ENCODE measurements around the gene GRK2.
"Not testable (repeated sequence)": the region's sequence is repeated elsewhere in the genome, so short reads cannot be mapped to it uniquely, and the experiment has no call there.

The GRK2 gene

DNA sequence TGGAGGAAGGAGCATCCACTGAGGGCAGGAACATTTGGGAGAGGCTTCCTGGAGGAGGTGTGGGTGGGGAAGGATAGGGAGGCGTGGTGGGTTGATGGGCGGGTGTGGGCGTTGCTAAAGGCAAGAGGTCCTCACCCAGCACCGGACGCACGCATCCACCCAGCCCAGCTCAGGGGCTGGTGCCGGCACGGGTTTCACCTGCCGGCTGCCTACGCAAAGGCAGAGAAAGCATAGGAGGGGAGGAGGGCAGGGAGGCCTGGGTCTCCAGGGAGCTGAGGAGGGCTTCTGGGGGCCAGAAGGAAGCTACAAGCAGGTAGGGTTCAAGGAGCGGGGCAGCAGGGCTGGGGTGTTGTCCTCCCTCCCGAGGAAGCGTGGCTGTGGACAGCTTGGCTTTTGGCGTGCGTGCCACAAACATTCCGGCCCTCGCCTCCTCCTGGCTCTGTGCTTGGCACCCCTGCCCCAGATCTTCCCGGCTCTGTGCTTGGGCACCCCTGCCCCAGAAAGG is 44.8 kb downstream of the GRK2 start:
- no peak for DNase-seq (ENCODE audit: low read depth in 1 of 2, low spot score in 1 of 2)

DNA sequence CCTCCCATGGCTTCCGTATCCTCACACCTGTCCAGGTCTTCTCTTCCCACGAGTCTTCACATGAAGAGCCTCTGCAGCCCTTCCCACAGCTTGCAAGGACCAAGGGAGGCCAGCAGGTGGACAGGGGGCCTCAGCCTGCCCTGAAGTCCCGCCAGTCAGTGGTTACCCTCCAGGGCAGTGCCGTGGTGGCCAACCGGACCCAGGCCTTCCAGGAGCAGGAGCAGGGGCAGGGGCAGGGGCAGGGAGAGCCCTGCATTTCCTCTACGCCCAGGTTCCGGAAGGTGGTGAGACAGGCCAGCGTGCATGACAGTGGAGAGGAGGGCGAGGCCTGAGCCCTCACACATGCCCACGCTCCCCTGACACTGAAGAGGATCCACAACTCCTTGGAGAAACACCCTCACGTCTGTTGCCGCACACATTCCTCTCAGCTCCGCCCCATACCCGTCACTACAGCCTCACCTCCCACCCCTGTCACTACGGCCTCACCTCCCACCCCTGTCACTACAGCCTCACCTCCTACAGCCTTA is 45.3 kb downstream of the GRK2 start:
- no peak for DNase-seq (ENCODE audit: low read depth in 1 of 2, low spot score in 1 of 2)

- peak in 1 of 2 donors; percentile 32 for DNase-seq (ENCODE audit: low read depth in 1 of 2, low spot score in 1 of 2)
Observed at GRCh38 chr11:67312187-67313021, 46.1 kb downstream of the GRK2 start.

DNA sequence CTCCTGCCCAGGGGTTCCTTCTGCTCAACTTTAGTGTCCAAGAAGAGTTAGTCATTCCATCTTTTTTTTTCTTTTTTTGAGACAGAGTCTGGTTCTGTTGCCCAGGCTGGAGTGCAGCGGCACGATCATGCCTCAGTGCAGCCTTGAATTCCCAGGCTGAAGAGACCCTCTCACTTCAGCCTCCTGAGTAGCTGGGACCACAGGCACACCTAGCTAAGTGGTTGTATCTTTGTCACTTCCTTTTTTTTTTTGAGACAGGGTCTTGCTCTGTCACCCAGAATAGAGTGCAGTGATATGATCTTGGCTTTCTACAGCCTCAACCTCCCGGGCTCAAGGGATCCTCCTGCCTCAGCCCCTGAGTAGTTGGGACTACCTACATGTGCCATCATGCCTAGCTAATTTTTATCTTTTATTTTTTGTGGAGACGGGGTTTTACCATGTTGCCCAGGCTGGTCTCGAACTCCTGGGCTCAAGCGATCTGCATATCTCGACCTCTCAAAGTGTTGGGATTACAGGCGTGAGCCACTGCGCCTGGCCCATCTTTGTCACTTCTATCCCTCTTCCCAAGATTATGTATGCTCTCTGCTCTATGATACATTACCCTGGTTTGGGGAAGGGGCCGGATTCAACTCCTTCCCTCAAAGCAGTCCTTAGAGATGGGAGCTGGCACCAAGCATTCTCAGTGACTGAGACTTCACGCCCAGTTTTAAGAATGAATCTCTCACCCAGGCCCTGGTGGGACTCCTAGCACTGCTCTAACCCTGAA is 47.0 kb downstream of the GRK2 start:
- no peak for DNase-seq (ENCODE audit: low read depth in 1 of 2, low spot score in 1 of 2)

DNA sequence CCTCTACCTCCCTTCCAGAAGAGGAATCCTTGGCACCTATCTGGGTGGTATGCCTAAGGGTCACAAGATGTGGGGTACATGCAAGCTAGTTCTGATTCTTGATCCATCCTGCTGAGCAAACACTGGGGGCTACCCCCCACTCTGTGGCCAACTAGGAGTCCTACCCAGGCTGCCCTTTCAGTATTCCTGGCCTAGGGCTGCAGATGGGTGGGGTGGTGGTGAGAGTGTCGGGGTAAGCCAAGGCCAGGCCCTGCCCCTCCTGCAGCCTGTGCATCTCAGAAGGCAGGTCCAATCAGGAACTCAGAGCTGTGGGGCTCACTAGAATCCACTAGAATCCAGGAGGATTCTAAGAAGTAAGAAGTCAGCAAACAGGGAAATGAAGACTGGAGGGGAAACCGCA is 47.9 kb downstream of the GRK2 start:
- DNase-seq (ENCODE audit: low read depth in 1 of 2, low spot score in 1 of 2) = no peak

- no peak for DNase-seq (ENCODE audit: low read depth in 1 of 2, low spot score in 1 of 2)
Observed at GRCh38 chr11:67315325-67315909, 49.1 kb downstream of the GRK2 start.

GRCh38 chr11:67316882-67317204 is 50.6 kb downstream of the GRK2 start:
- no peak for DNase-seq (ENCODE audit: low read depth in 1 of 2, low spot score in 1 of 2)

DNA sequence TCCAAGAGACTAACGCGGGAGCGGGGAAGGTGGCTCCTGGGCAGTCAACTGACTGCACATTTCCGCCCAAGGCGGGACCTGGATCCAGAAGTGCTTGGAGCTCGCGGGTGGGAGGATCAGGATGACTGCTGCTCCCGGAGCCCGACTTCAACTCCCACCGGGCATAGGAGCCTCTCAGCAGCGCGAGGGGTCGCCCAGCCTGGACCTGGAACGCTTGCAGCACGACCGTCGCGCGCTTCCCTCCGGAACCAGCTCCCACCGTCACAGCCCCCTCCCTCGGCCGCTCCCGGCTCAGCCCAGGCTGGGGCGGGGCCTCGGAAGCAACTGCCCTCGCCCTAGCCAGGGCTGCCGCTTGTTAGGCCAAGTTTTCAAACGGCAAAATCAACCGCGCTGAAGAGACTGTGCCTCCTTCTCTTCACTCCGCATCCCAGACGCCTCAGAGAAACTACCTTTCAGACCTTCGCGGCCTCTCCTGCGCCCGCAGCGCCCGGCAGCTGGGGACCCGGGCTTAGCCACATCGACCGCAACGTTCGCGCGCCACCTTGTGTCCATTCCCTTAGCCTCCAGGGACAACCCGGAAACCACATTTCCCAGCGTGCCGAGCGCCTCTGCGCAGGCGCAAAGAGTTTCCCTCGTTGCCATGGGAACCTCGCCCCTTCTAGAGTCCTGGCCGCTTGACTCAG is 51.1 kb downstream of the GRK2 start:
- DNase-seq (ENCODE audit: low read depth in 1 of 2, low spot score in 1 of 2) = peak; percentile 97

- no peak for DNase-seq (ENCODE audit: low read depth in 1 of 2, low spot score in 1 of 2)
Observed at GRCh38 chr11:67317888-67318555, 51.7 kb downstream of the GRK2 start.

- DNase-seq (ENCODE audit: low read depth in 1 of 2, low spot score in 1 of 2) = not testable (repeated sequence)
Observed at GRCh38 chr11:67318876-67319275, 52.6 kb downstream of the GRK2 start.

GRCh38 chr11:67320011-67320410 is 53.7 kb downstream of the GRK2 start:
- no peak for DNase-seq (ENCODE audit: low read depth in 1 of 2, low spot score in 1 of 2)

- no peak for DNase-seq (ENCODE audit: low read depth in 1 of 2, low spot score in 1 of 2)
Observed at GRCh38 chr11:67320691-67321090, 54.4 kb downstream of the GRK2 start.

DNA sequence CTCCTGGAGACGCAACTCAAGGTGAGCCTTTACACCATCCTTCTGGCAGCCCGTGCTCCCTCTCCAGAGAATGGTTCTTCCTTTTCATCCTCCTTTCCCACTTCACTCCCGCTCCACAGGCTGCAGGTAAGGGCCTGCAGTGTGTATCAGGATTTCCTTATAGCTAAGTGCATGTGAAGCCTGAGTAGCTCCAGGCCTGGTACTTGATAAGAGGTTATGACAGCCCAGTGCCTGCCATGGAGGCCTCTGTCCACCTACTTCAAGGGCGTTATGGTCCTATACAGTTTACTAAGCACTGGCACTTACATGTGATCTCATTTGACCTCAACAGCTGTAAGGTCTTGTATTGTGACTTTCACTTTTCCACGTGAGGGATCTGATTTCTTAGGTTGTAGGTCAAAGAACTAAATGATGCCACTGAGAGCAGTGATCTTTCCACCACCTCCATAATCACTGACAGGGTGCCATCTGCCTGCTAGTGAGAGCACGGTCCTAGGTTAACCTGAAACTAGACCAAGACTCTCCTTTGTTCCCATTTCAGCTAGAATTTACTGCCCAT is 55.1 kb downstream of the GRK2 start:
- no peak for DNase-seq (ENCODE audit: low read depth in 1 of 2, low spot score in 1 of 2)

DNA sequence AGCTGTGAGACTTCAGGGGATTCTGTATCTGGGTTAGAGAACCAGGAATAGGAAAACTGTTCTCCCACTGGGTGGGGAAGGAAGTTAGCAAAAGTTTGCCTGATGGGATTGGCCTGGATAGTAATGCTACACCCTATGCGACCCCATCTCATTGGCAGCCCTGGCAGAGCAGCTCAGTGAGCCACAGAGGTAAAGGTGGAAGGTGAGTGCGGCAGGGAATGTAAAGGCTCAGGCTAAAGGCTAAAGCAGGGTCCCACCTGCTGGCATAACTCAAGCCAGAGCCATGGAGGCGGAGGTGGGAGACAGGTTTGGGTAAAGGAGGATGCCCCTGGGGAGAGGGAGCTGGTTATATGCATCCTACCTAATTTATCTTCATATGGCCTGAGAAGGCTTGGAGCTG is 55.8 kb downstream of the GRK2 start:
- DNase-seq (ENCODE audit: low read depth in 1 of 2, low spot score in 1 of 2) = no peak

DNA sequence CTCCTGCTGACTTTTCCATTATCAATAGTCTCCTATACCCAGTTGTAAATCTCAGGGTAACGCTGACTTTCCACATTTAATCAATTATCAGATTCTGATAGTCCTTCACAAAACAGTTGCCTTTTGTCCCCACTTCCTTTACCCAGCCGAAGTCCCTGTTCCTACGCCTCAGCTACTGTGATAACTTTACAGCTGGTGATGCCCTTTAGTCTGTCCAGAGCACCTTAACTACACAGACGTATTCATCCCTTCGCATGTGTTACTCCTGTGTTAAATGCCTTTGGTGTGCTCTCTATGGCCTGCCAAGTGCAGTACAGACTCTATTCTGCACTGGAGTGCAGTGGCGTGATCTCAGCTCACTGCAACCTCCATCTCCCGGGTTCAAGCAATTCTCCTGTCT is 57.3 kb downstream of the GRK2 start:
- no peak for DNase-seq (ENCODE audit: low read depth in 1 of 2, low spot score in 1 of 2)

GRCh38 chr11:67332081-67332691 is 65.9 kb downstream of the GRK2 start:
- no peak for DNase-seq (ENCODE audit: low read depth in 1 of 2, low spot score in 1 of 2)

Data from stimulated activated CD4-positive, alpha-beta T cell treated with anti-CD3 and anti-CD28 coated beads, Interleukin-15, amount 100 ng/mL, for 1 hour (primary cell).